K562 (cell line): Measurements from ENCODE around the gene GOLPH3L. TPM values are rescaled to one million over a fixed set of nuclear protein-coding genes. Genes with fewer than 3 reads are reported as not detected.
"Not testable (repeated sequence)": the region's sequence is repeated elsewhere in the genome, so short reads cannot be mapped to it uniquely, and the experiment has no call there.

Experiments used
- CXXC5 ChIP-seq: fragments of 250-450 bp; sonication (Bioruptor Pico); IDR thresholded peaks from 2 replicates; pipeline ENCODE4 v1.8.0; 2022; ENCODE audit warnings: inconsistent platforms, mild to moderate bottlenecking, moderate library complexity
- DDX20 ChIP-seq: fragments of 450-650 bp; IDR thresholded peaks from 2 replicates; pipeline ENCODE4 v1.6.1; 2016; ENCODE audit warnings: missing genetic modification characterization, low read depth, mild to moderate bottlenecking, missing compliant biosample characterization, moderate library complexity
- DLX4 ChIP-seq: fragments of 250-450 bp; sonication (Bioruptor Pico); IDR thresholded peaks from 2 replicates; pipeline ENCODE4 v1.6.1; 2021; ENCODE audit warnings: mild to moderate bottlenecking
- DMBX1 ChIP-seq: fragments of 250-450 bp; sonication (Bioruptor Pico); IDR thresholded peaks from 2 replicates; pipeline ENCODE4 v1.8.0; 2022; ENCODE audit warnings: inconsistent platforms, mild to moderate bottlenecking, moderate library complexity, borderline replicate concordance
- KLF13 ChIP-seq: fragments of 450-650 bp; IDR thresholded peaks from 2 replicates; pipeline ENCODE4 v1.6.1; 2016; ENCODE audit warnings: missing genetic modification characterization, low read depth, mild to moderate bottlenecking, missing compliant biosample characterization, moderate library complexity, borderline replicate concordance
- MBD1 ChIP-seq: fragments of 250-450 bp; sonication (Bioruptor Pico); IDR thresholded peaks from 2 replicates; pipeline ENCODE4 v1.8.0; 2022; ENCODE audit warnings: inconsistent platforms
- MEF2D ChIP-seq: conservative IDR thresholded peaks from 2 replicates; pipeline ENCODE4 v1.6.1; 2016; ENCODE audit warnings: low read depth, missing genetic modification characterization, missing compliant biosample characterization
- PBX2 ChIP-seq, 2 experiments: IDR thresholded peaks in 1 of 2; conservative IDR thresholded peaks in 1 of 2; 2 replicates each; pipeline ENCODE4 v1.6.1; 2016; ENCODE audit warnings: low read depth in 2 of 2, mild to moderate bottlenecking in 1 of 2, missing compliant biosample characterization in 1 of 2, missing genetic modification characterization in 1 of 2, moderate library complexity in 1 of 2
- SMAD3 ChIP-seq: fragments of 450-650 bp; formaldehyde crosslinking; conservative IDR thresholded peaks from 2 replicates; pipeline ENCODE4 v1.4.0; 2020; ENCODE audit warnings: mild to moderate bottlenecking
- TCF15 ChIP-seq: fragments of 250-450 bp; sonication (Bioruptor Pico); IDR thresholded peaks from 2 replicates; pipeline ENCODE4 v1.8.0; 2022; ENCODE audit warnings: moderate library complexity, mild to moderate bottlenecking, inconsistent platforms
- TEAD1 ChIP-seq, 2 experiments: fragments of 450-650 bp in 1 of 2; sonication (generic) in 1 of 2; formaldehyde crosslinking; IDR thresholded peaks; 2 replicates each; pipeline versions ENCODE4 v1.4.0 to v1.8.0; 2020 to 2022; ENCODE audit warnings: mild to moderate bottlenecking in 2 of 2, missing genetic modification reagents in 1 of 2
- ZBTB17 ChIP-seq: fragments of 450-650 bp; formaldehyde crosslinking; IDR thresholded peaks from 2 replicates; pipeline ENCODE4 v1.4.0; 2020; ENCODE audit warnings: mild to moderate bottlenecking
- ZNF347 ChIP-seq: fragments of 450-650 bp; formaldehyde crosslinking; IDR thresholded peaks from 2 replicates; pipeline ENCODE4 v1.4.0; 2020; ENCODE audit warnings: low read depth, mild to moderate bottlenecking, moderate library complexity
- ZNF449 ChIP-seq: fragments of 250-450 bp; sonication (Bioruptor Pico); IDR thresholded peaks from 2 replicates; pipeline ENCODE4 v1.8.0; 2022; ENCODE audit warnings: moderate library complexity, mild to moderate bottlenecking, inconsistent platforms
- ZNF583 ChIP-seq: fragments of 250-450 bp; sonication (Bioruptor Pico); IDR thresholded peaks from 2 replicates; pipeline ENCODE4 v1.4.0; 2020
- ZNF740 ChIP-seq, 3 experiments: fragments of 200-800 bp in 1 of 3; sonication (Bioruptor generic) in 1 of 3; sonication (generic) in 1 of 3; formaldehyde crosslinking in 1 of 3; IDR thresholded peaks; 2 replicates each; pipeline versions ENCODE4 v1.6.1 to v1.8.0; 2016 to 2022; ENCODE audit warnings: mild to moderate bottlenecking in 2 of 3, missing compliant biosample characterization in 2 of 3, missing genetic modification characterization in 2 of 3, missing genetic modification reagents in 1 of 3
- polyA plus RNA-seq, 8 experiments: library from polyadenylated mRNA; depleted of rRNA in 4 of 8; stranded (reverse) in 5 of 8; unstranded in 3 of 8; fragments of >200 nt; fragmentation: Nextera tagmentation in 2 of 8; fragmentation: Illumina TruSeq in 1 of 8; extraction: Ambion mirVana in 2 of 8; extraction: Trizol in 1 of 8; gene quantifications; 2 replicates each; pipeline versions ENCODE4 v1.2.1 to v1.2.3, GENCODE V29; 2011 to 2014; ENCODE audit warnings: inconsistent platforms in 1 of 8, missing spikeins in 1 of 8
- total RNA-seq, 7 experiments: library from RNA; depleted of rRNA in 6 of 7; stranded (reverse); fragments of >200 nt in 6 of 7; fragmentation: Illumina TruSeq in 2 of 7; extraction: Trizol in 2 of 7; gene quantifications; 2 replicates each; pipeline versions ENCODE4 v1.2.1 to v1.2.3, GENCODE V29; 2011 to 2021; ENCODE audit warnings: low replicate concordance in 1 of 7

GOLPH3L gene
- total and polyA plus RNA-seq, 9 of the 15 experiments (the other 6 are each of a cell fraction or from before 2014, with no cell fraction given), result 8.1 to 42.1 (median 21.6) TPM

- TF ChIP-seq TCF15 (CRISPR knock-in tag) (0 out of 2 replicates have a peak, but pooled peaks have one; percentile 61), DLX4 (CRISPR knock-in tag) (0 out of 2 replicates have a peak, but pooled peaks have one; percentile 23), ZNF347 (0 out of 2 replicates have a peak, but pooled peaks have one; percentile 49), DDX20 (peak; percentile 82), ZBTB17 (peak; percentile 73), MBD1 (CRISPR knock-in tag) (0 out of 2 replicates have a peak, but pooled peaks have one; percentile 17), CXXC5 (CRISPR knock-in tag) (peak; percentile 62), KLF13 (tag) (0 out of 2 replicates have a peak, but pooled peaks have one; percentile 40), ZNF449 (0 out of 2 replicates have a peak, but pooled peaks have one; percentile 38), PBX2 (tag; conservative IDR thresholded peaks at IDR 0.05; ENCODE audit: low read depth) (0 out of 2 replicates have a peak, but pooled peaks have one; percentile 27), MEF2D (tag) (peak; percentile 75), SMAD3 (CRISPR knock-in tag) (0 out of 2 replicates have a peak, but pooled peaks have one; percentile 44), ZNF740 (tag; IDR thresholded peaks at IDR 0.05) (peak in 1 of 2 experiments; percentile 89; a peak in 2 of 4 replicates), TEAD1 (CRISPR knock-in tag; IDR thresholded peaks at IDR 0.05) (peak in 1 of 2 experiments; percentile 72; a peak in 2 of 4 replicates), ZNF583 (CRISPR knock-in tag) (peak; percentile 91), DMBX1 (peak; percentile 94)
- not testable (repeated sequence) for TF ChIP-seq PBX2 (CRISPR knock-in tag; IDR thresholded peaks at IDR 0.05; ENCODE audit: low read depth); ZNF740 (CRISPR knock-in tag; IDR thresholded peaks at IDR 0.05)
Observed at GRCh38 chr1:150709031-150709430, 12.1 kb upstream of the GOLPH3L start (continued).
